ENCODE data around the gene KCND2. TPM values are rescaled to one million over a fixed set of nuclear protein-coding genes. Genes with fewer than 3 reads are reported as not detected.

Gene KCND2
- total RNA-seq, 2 experiments from 2014 or later = not detected

DNA sequence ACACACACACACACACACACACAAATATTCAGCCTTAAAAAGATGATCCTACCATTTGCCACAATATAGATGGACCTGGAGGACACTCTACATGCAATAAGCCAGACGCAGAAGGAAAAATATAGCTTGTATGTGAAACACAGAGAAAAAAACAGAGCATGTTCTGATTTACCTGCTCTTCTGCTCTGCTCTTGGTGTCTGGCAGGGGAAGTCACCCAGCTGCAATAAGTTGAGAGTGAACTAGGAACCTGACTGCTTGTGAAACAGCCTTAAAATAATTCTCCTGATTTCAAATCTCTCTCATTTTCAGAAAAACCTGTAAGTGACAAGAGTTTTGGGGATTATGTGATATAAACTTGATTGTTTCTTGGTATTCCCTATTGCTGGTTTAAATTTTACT is 31.0 kb upstream of the KCND2 start:
- Mint-ChIP-seq H3K4me3 (no peak overlapping the region), H3K4me1 (ENCODE audit: low read depth) (no peaks in the 10 kb centered on the region), H3K27ac (no peak overlapping the region), H3K36me3 (ENCODE audit: low read depth) (no peaks in the 10 kb centered on the region), H3K9me3 (peaks cover 3% of the 10 kb centered on the region), H3K27me3 (no peaks in the 10 kb centered on the region)
- CTCF ChIA-PET = no interaction called here
- no peak for TF ChIP-seq CTCF (IDR thresholded peaks at IDR 0.05)
- DNase-seq = no peak
- no peak for ATAC-seq
- POLR2A ChIA-PET = no interaction called here
- intact Hi-C loops (cut with micrococcal nuclease) = no loop called here

- H3K27me3 Mint-ChIP-seq = no peaks in the 10 kb centered on the region
- ChIA-PET CTCF (no interaction called here), POLR2A (no interaction called here)
- DNase-seq (no peak), ATAC-seq (no peak)
- no peak overlapping the region for H3K27ac Mint-ChIP-seq
- H3K9me3 Mint-ChIP-seq = peaks cover 15% of the 10 kb centered on the region
- no peak for TF ChIP-seq CTCF (IDR thresholded peaks at IDR 0.05)
- intact Hi-C loops (cut with micrococcal nuclease) = no loop called here
- H3K4me1 Mint-ChIP-seq (ENCODE audit: low read depth) = no peaks in the 10 kb centered on the region
- H3K36me3 Mint-ChIP-seq (ENCODE audit: low read depth) = no peaks in the 10 kb centered on the region
- H3K4me3 Mint-ChIP-seq = no peak overlapping the region
Observed at GRCh38 chr7:120254845-120255244, 18.1 kb upstream of the KCND2 start.

- POLR2A ChIA-PET = no interaction called here
- H3K4me3 Mint-ChIP-seq = no peak overlapping the region
- no peaks in the 10 kb centered on the region for H3K4me1 Mint-ChIP-seq (ENCODE audit: low read depth)
- intact Hi-C loops (cut with micrococcal nuclease) = no loop called here
- no peak overlapping the region for H3K27ac Mint-ChIP-seq
- CTCF ChIA-PET = no interaction called here
- no peaks in the 10 kb centered on the region for H3K36me3 Mint-ChIP-seq (ENCODE audit: low read depth)
- DNase-seq = no peak
- TF ChIP-seq CTCF (IDR thresholded peaks at IDR 0.05) = no peak
- no peak for ATAC-seq
- H3K9me3 Mint-ChIP-seq = peaks cover 15% of the 10 kb centered on the region
- no peaks in the 10 kb centered on the region for H3K27me3 Mint-ChIP-seq
Observed at GRCh38 chr7:120256344-120257070, 16.5 kb upstream of the KCND2 start.

GRCh38 chr7:120259386-120259785 is 13.6 kb upstream of the KCND2 start:
- no peaks in the 10 kb centered on the region for H3K4me1 Mint-ChIP-seq (ENCODE audit: low read depth)

GRCh38 chr7:120260111-120260510 is 12.9 kb upstream of the KCND2 start:
- intact Hi-C loops (cut with micrococcal nuclease) = no loop called here
- Mint-ChIP-seq H3K27ac (no peak overlapping the region), H3K4me1 (ENCODE audit: low read depth) (no peaks in the 10 kb centered on the region), H3K36me3 (ENCODE audit: low read depth) (no peaks in the 10 kb centered on the region), H3K27me3 (no peaks in the 10 kb centered on the region), H3K9me3 (peaks cover 10% of the 10 kb centered on the region), H3K4me3 (no peak overlapping the region)
- ATAC-seq = no peak
- ChIA-PET POLR2A (no interaction called here), CTCF (no interaction called here)
- DNase-seq = no peak
- TF ChIP-seq CTCF (IDR thresholded peaks at IDR 0.05) = no peak

More at GRCh38 chr7:120259386-120259785, 13.6 kb upstream of the KCND2 start:
- Mint-ChIP-seq H3K27ac (no peak overlapping the region), H3K36me3 (ENCODE audit: low read depth) (no peaks in the 10 kb centered on the region), H3K27me3 (no peaks in the 10 kb centered on the region), H3K4me3 (no peak overlapping the region), H3K9me3 (peaks cover 14% of the 10 kb centered on the region)
- POLR2A ChIA-PET = no interaction called here
- intact Hi-C loops (cut with micrococcal nuclease) = no loop called here
- ATAC-seq (no peak), DNase-seq (no peak)
- CTCF ChIA-PET = no interaction called here
- TF ChIP-seq CTCF (IDR thresholded peaks at IDR 0.05) = no peak

Measured in activated CD8-positive, alpha-beta T cell treated with anti-CD3 and anti-CD28 coated beads for 36 hours (primary cell).